Caki2 (cell line): ENCODE measurements around the gene ANAPC2. TPM values are rescaled to one million over a fixed set of nuclear protein-coding genes. Genes with fewer than 3 reads are reported as not detected.

Source experiments
- DNase-seq: peaks from one replicate; pipeline ENCODE4 v3.0.0-alpha.2; 2015; ENCODE audit warnings: low read depth
- in situ Hi-C: cut with HindIII; loops from 2 replicates; pipeline ENCODE4 v1.10.0; 2016; ENCODE audit warnings: low sequenced_read_pairs, low pct_unique_long_range_greater_than_20kb, mixed read lengths
- total RNA-seq: library from RNA; depleted of rRNA; stranded (reverse); fragments of >200 nt; shearing (Covaris generic); gene quantifications from 2 replicates; pipeline ENCODE4 v1.2.3, GENCODE V29; 2014; ENCODE audit warnings: low replicate concordance

Gene ANAPC2
- total RNA-seq, 1 experiment from 2014 or later = 38.2 TPM

- DNase-seq = no peak
- in situ Hi-C loops = no loop called here
These were observed 11.2 kb upstream of the ANAPC2 start for GRCh38 chr9:137199411-137200121.

- in situ Hi-C loops = no loop called here
- no peak for DNase-seq
These were observed 10.5 kb upstream of the ANAPC2 start for GRCh38 chr9:137198902-137199283.

GRCh38 chr9:137198051-137198901 is 9.9 kb upstream of the ANAPC2 start:
- DNase-seq = no peak
- in situ Hi-C loops = no loop called here

- no peak for DNase-seq
- in situ Hi-C loops = no loop called here
These were observed 7.3 kb upstream of the ANAPC2 start for GRCh38 chr9:137195525-137196220.

GRCh38 chr9:137194909-137195308 is 6.5 kb upstream of the ANAPC2 start:
- in situ Hi-C loops = no loop called here
- no peak for DNase-seq

GRCh38 chr9:137194388-137194787 is 6.0 kb upstream of the ANAPC2 start:
- DNase-seq = no peak
- in situ Hi-C loops = no loop called here

- in situ Hi-C loops = no loop called here
- DNase-seq = no peak
These were observed 5.4 kb upstream of the ANAPC2 start for GRCh38 chr9:137193771-137194170.

GRCh38 chr9:137192859-137193258 is 4.5 kb upstream of the ANAPC2 start:
- no peak for DNase-seq
- in situ Hi-C loops = no loop called here

- DNase-seq = no peak
- in situ Hi-C loops = no loop called here
These were observed 4.1 kb upstream of the ANAPC2 start for GRCh38 chr9:137192448-137192780.

- no peak for DNase-seq
- in situ Hi-C loops = no loop called here
These were observed 3.5 kb upstream of the ANAPC2 start for GRCh38 chr9:137191691-137192447.

GRCh38 chr9:137191245-137191644 is 2.9 kb upstream of the ANAPC2 start:
- in situ Hi-C loops = no loop called here
- no peak for DNase-seq

GRCh38 chr9:137190315-137190856 is 2.0 kb upstream of the ANAPC2 start:
- peak; percentile 16 for DNase-seq
- in situ Hi-C loops = no loop called here

- in situ Hi-C loops = no loop called here
- DNase-seq = no peak
These were observed 1.2 kb upstream of the ANAPC2 start for GRCh38 chr9:137189297-137190295.

GRCh38 chr9:137188086-137188489 is 272 bp downstream of the ANAPC2 start:
- in situ Hi-C loops = no loop called here

GRCh38 chr9:137187386-137187785 is 974 bp downstream of the ANAPC2 start:
- no peak for DNase-seq
- in situ Hi-C loops = no loop called here

More at GRCh38 chr9:137188086-137188489, 272 bp downstream of the ANAPC2 start:
- no peak for DNase-seq

GRCh38 chr9:137186385-137186784 is 2.0 kb downstream of the ANAPC2 start:
- in situ Hi-C loops = no loop called here
- DNase-seq = no peak

- DNase-seq = no peak
- in situ Hi-C loops = no loop called here
These were observed 2.4 kb downstream of the ANAPC2 start for GRCh38 chr9:137185921-137186320.
